Dedifferentiated amniotic fluid mesenchymal stem cell (primary cell): Measurements from ENCODE around the gene PAXIP1.
"Not testable (repeated sequence)": the region's sequence is repeated elsewhere in the genome, so short reads cannot be mapped to it uniquely, and the experiment has no call there.

Source experiments
- DNase-seq: peaks from one replicate; pipeline ENCODE4 v3.0.0-alpha.2; 2016; ENCODE audit errors: extremely low spot score

The PAXIP1 gene

GRCh38 chr7:155003092-155003375 lies at the start of gene PAXIP1:
TSS of gene PAXIP1 (minus strand) at chr7:155003124. CDS start at chr7:155002929, 195 bp downstream.
- DNase-seq: no peak

- no peak for DNase-seq
Measured at GRCh38 chr7:155051355-155051754, 48.4 kb upstream of the PAXIP1 start.

- no peak for DNase-seq
Measured at GRCh38 chr7:155048006-155048405, 45.1 kb upstream of the PAXIP1 start.

GRCh38 chr7:155043756-155044155 lies 40.8 kb upstream of the PAXIP1 start:
- DNase-seq: no peak

GRCh38 chr7:155038335-155038734 lies 35.4 kb upstream of the PAXIP1 start:
- no peak for DNase-seq

- not testable (repeated sequence) for DNase-seq
Measured at GRCh38 chr7:155034495-155034894, 31.6 kb upstream of the PAXIP1 start.

- no peak for DNase-seq
Measured at GRCh38 chr7:155032978-155033377, 30.1 kb upstream of the PAXIP1 start.

- DNase-seq: no peak
Measured at GRCh38 chr7:155027879-155028278, 25.0 kb upstream of the PAXIP1 start.

GRCh38 chr7:155021699-155022145 lies 18.8 kb upstream of the PAXIP1 start:
- DNase-seq: no peak

GRCh38 chr7:155020996-155021395 lies 18.1 kb upstream of the PAXIP1 start:
- DNase-seq: no peak

GRCh38 chr7:155017834-155018233 lies 14.9 kb upstream of the PAXIP1 start:
- DNase-seq: no peak

GRCh38 chr7:155011086-155011485 lies 8.2 kb upstream of the PAXIP1 start:
- no peak for DNase-seq

- no peak for DNase-seq
Measured at GRCh38 chr7:155009570-155010157, 6.7 kb upstream of the PAXIP1 start.

GRCh38 chr7:155007947-155008346 lies 5.0 kb upstream of the PAXIP1 start:
- DNase-seq: no peak

GRCh38 chr7:155003376-155004214 lies 671 bp upstream of the PAXIP1 start:
- DNase-seq: peak; percentile 61

- DNase-seq: no peak
Measured at GRCh38 chr7:155002411-155003091, 373 bp downstream of the PAXIP1 start.

- DNase-seq: no peak
Measured at GRCh38 chr7:155001756-155002410, 1.0 kb downstream of the PAXIP1 start.

- DNase-seq: no peak
Measured at GRCh38 chr7:155000795-155001194, 2.1 kb downstream of the PAXIP1 start.

- DNase-seq: no peak
Measured at GRCh38 chr7:154998481-154998880, 4.4 kb downstream of the PAXIP1 start.

GRCh38 chr7:154997840-154998370 lies 5.0 kb downstream of the PAXIP1 start:
- DNase-seq: no peak

- DNase-seq: no peak
Measured at GRCh38 chr7:154996756-154997155, 6.2 kb downstream of the PAXIP1 start.

GRCh38 chr7:154996101-154996500 lies 6.8 kb downstream of the PAXIP1 start:
- no peak for DNase-seq
